H1 (cell line): ENCODE data around the gene CDKN1A. TPM values are rescaled to one million over a fixed set of nuclear protein-coding genes. Genes with fewer than 3 reads are reported as not detected.
"Not testable (repeated sequence)": the region's sequence is repeated elsewhere in the genome, so short reads cannot be mapped to it uniquely, and the experiment has no call there.

Source experiments
- CTCF ChIA-PET: fragments of 300-600 bp; sonication (Branson Sonifier 250); formaldehyde crosslinking; loops from one replicate; lab custom pipeline; 2021; ENCODE audit not compliant: partially characterized antibody; lab: Charles Lee
- POLR2A ChIA-PET: fragments of 300-600 bp; sonication (Branson Sonifier 250); formaldehyde crosslinking; loops from one replicate; lab custom pipeline; 2021; ENCODE audit warnings: inconsistent platforms; ENCODE audit not compliant: partially characterized antibody; lab: Charles Lee
- DNase-seq, 2 experiments: peaks; one replicate each; pipeline versions ENCODE4 v3.0.0 to v3.0.0-alpha.2; 2010 to 2022; ENCODE audit warnings: low spot score in 2 of 2, low read depth in 1 of 2, mixed read lengths in 1 of 2
- FAIRE-seq: peaks from 2 replicates; lab custom pipeline; 2011; peaks lifted over from hg19 to GRCh38; lab: Jason Lieb, UNC
- H2AFZ ChIP-seq: 2 replicates; pipeline ENCODE4 v1.8.1; 2012; ENCODE audit warnings: low read length, inconsistent platforms
- H2AK5ac ChIP-seq: 2 replicates; pipeline ENCODE4 v1.6.1; 2013; ENCODE audit warnings: low read depth, low read length
- H2BK120ac ChIP-seq: replicated peaks from 2 replicates; pipeline ENCODE3; 2013; ENCODE audit warnings: low read depth, low read length, inconsistent platforms
- H2BK12ac ChIP-seq: 2 replicates; pipeline ENCODE4 v1.6.1; 2013; ENCODE audit warnings: low read depth, low read length
- H2BK15ac ChIP-seq: 2 replicates; pipeline ENCODE4 v1.6.1; 2013; ENCODE audit warnings: low read length
- H2BK20ac ChIP-seq: 2 replicates; pipeline ENCODE4 v1.6.1; 2013; ENCODE audit warnings: low read length
- H2BK5ac ChIP-seq: 2 replicates; pipeline ENCODE4 v1.6.1; 2013; ENCODE audit warnings: low read depth, low read length
- H3K14ac ChIP-seq: 2 replicates; pipeline ENCODE4 v1.6.1; 2013; ENCODE audit warnings: inconsistent platforms; ENCODE audit not compliant: insufficient read length
- H3K18ac ChIP-seq: 2 replicates; pipeline ENCODE4 v1.6.1; 2013; ENCODE audit warnings: low read length; ENCODE audit errors: extremely low read depth
- H3K23ac ChIP-seq: 2 replicates; pipeline ENCODE4 v1.6.1; 2013; ENCODE audit warnings: inconsistent platforms; ENCODE audit not compliant: insufficient read length
- H3K23me2 ChIP-seq: 2 replicates; pipeline ENCODE4 v1.6.1; 2013; ENCODE audit warnings: low read depth, low read length
- H3K27ac ChIP-seq: 2 replicates; pipeline ENCODE4 v1.6.1; 2011; ENCODE audit warnings: low read depth, low read length, inconsistent platforms
- H3K27me3 ChIP-seq, 4 experiments: replicated peaks in 1 of 4; 1 replicate in 1 of 4; 2 replicates in 3 of 4; pipeline versions ENCODE4 v1.6.1 to v1.8.1; 2011 to 2013; ENCODE audit warnings: low read length in 3 of 4, mild to moderate bottlenecking in 3 of 4, inconsistent platforms in 2 of 4, mixed read lengths in 2 of 4, moderate library complexity in 1 of 4; ENCODE audit not compliant: control insufficient read depth in 3 of 4, insufficient read depth in 3 of 4; ENCODE audit errors: extremely low read depth in 1 of 4
- H3K36me3 ChIP-seq, 4 experiments: 2 replicates each; pipeline versions ENCODE4 v1.6.1 to v1.8.1; 2011 to 2013; ENCODE audit warnings: mild to moderate bottlenecking in 4 of 4, low read length in 3 of 4, moderate library complexity in 2 of 4, control low read depth in 1 of 4, inconsistent platforms in 1 of 4; ENCODE audit not compliant: insufficient read depth in 4 of 4, control insufficient read depth in 2 of 4
- H3K4ac ChIP-seq: replicated peaks from 2 replicates; pipeline ENCODE3; 2013; ENCODE audit warnings: low read length, low read depth, mixed read lengths, inconsistent platforms; ENCODE audit not compliant: insufficient read length
- H3K4me1 ChIP-seq, 4 experiments: replicated peaks in 1 of 4; 1 replicate in 1 of 4; 2 replicates in 3 of 4; pipeline versions ENCODE4 v1.6.1 to v1.8.1; 2011 to 2013; ENCODE audit warnings: low read length in 3 of 4, inconsistent platforms in 2 of 4, mixed read lengths in 1 of 4; ENCODE audit not compliant: insufficient read depth in 4 of 4, control insufficient read depth in 3 of 4
- H3K4me2 ChIP-seq, 2 experiments: 2 replicates each; pipeline versions ENCODE4 v1.6.1 to v1.8.1; 2011 to 2013; ENCODE audit warnings: low read depth in 2 of 2, low read length in 2 of 2, control low read depth in 1 of 2, inconsistent platforms in 1 of 2, mild to moderate bottlenecking in 1 of 2; ENCODE audit not compliant: insufficient read depth in 1 of 2
- H3K4me3 ChIP-seq, 4 experiments: fragments of 200-600, 300-600 bp in 1 of 4; sonication (generic), shearing (Covaris generic), sonication (Bioruptor Twin) in 1 of 4; 2 replicates each; pipeline versions ENCODE4 v1.5.1 to v1.8.1; 2011 to 2016; ENCODE audit warnings: low read length in 4 of 4, low read depth in 3 of 4, control low read depth in 2 of 4, inconsistent platforms in 2 of 4, mild to moderate bottlenecking in 2 of 4, mixed read lengths in 1 of 4, moderate library complexity in 1 of 4; ENCODE audit not compliant: insufficient read depth in 2 of 4; ENCODE audit errors: extremely low read depth in 1 of 4
- H3K56ac ChIP-seq: replicated peaks from 2 replicates; pipeline ENCODE3; 2013; ENCODE audit warnings: low read depth, mild to moderate bottlenecking, mixed read lengths, low read length, inconsistent platforms; ENCODE audit not compliant: insufficient read length
- H3K79me1 ChIP-seq: 2 replicates; pipeline ENCODE4 v1.6.1; 2013; ENCODE audit warnings: low read depth, low read length, control low read depth
- H3K79me2 ChIP-seq, 2 experiments: 2 replicates each; pipeline versions ENCODE4 v1.6.1 to v1.8.1; 2012 to 2013; ENCODE audit warnings: low read length in 2 of 2, mild to moderate bottlenecking in 2 of 2, inconsistent platforms in 1 of 2; ENCODE audit not compliant: insufficient read depth in 2 of 2, control insufficient read depth in 1 of 2
- H3K9ac ChIP-seq, 4 experiments: replicated peaks in 1 of 4; 1 replicate in 1 of 4; 2 replicates in 3 of 4; pipeline versions ENCODE4 v1.6.1 to v1.8.1; 2011 to 2013; ENCODE audit warnings: low read depth in 3 of 4, low read length in 3 of 4, control low read depth in 2 of 4, mild to moderate bottlenecking in 2 of 4, moderate library complexity in 2 of 4, inconsistent platforms in 1 of 4; ENCODE audit errors: extremely low read depth in 1 of 4
- H3K9me3 ChIP-seq, 2 experiments: 2 replicates each; pipeline versions ENCODE4 v1.6.1 to v1.8.1; 2012 to 2013; ENCODE audit warnings: mild to moderate bottlenecking in 2 of 2, moderate library complexity in 2 of 2, control low read depth in 1 of 2, inconsistent platforms in 1 of 2, low read depth in 1 of 2, low read length in 1 of 2, mixed read lengths in 1 of 2; ENCODE audit not compliant: insufficient read depth in 2 of 2
- H4K20me1 ChIP-seq, 2 experiments: replicated peaks in 1 of 2; 2 replicates each; pipeline versions ENCODE3 to v1.8.1; 2011 to 2013; ENCODE audit warnings: inconsistent platforms in 2 of 2, low read length in 2 of 2, mild to moderate bottlenecking in 1 of 2; ENCODE audit not compliant: insufficient read depth in 2 of 2, control insufficient read depth in 1 of 2
- H4K5ac ChIP-seq: 2 replicates; pipeline ENCODE4 v1.6.1; 2013; ENCODE audit warnings: low read length, low read depth, mixed read lengths, inconsistent platforms; ENCODE audit not compliant: insufficient read length
- H4K8ac ChIP-seq: 2 replicates; pipeline ENCODE4 v1.8.0; 2013; ENCODE audit warnings: mild to moderate bottlenecking, moderate library complexity, low read length, inconsistent platforms; ENCODE audit not compliant: insufficient read depth; ENCODE audit errors: extremely low read depth
- H4K91ac ChIP-seq: replicated peaks from 2 replicates; pipeline ENCODE3; 2013; ENCODE audit warnings: low read length, mixed read lengths, inconsistent platforms; ENCODE audit not compliant: insufficient read length
- WGBS, 2 experiments: shearing (Covaris generic) in 1 of 2; methylation state at CpG; one replicate each; pipeline versions ENCODE4 v1.1.6 to v1.1.7; 2013 to 2015; ENCODE audit warnings: low lambda C conversion rate in 2 of 2, mixed read lengths in 2 of 2, inconsistent platforms in 1 of 2, low coverage in 1 of 2, missing lambda C conversion rate in 1 of 2; ENCODE audit not compliant: insufficient replicate concordance in 2 of 2, insufficient coverage in 1 of 2, insufficient read length in 1 of 2; ENCODE audit errors: extremely low coverage in 1 of 2, missing lambda C conversion rate in 1 of 2; 5-methylcytosine and 5-hydroxymethylcytosine counted together
- polyA plus RNA-seq, 7 experiments: library from polyadenylated mRNA; depleted of rRNA in 3 of 7; stranded (reverse) in 5 of 7; unstranded in 2 of 7; fragments of >200 nt in 5 of 7; fragments of 200-250 nt in 2 of 7; gene quantifications; 1 replicate in 5 of 7; 2 replicates in 1 of 7; 4 replicates in 1 of 7; pipeline versions ENCODE4 v1.2.1 to v1.2.3, GENCODE V29; 2011 to 2013; ENCODE audit warnings: missing spikeins in 2 of 7, mixed read lengths in 2 of 7
- total RNA-seq: library from RNA; stranded (reverse); fragmentation: NEBNext Ultra II Directional; extraction: Animal tissue kit (Norgen Biotek cat#: 25700); gene quantifications from 2 replicates; pipeline ENCODE4 v1.2.1, GENCODE V29; 2021

CDKN1A gene
- total and polyA plus RNA-seq, 2 of the 8 experiments (the other 6 are each of a cell fraction or from before 2014, with no cell fraction given), result 15.2 to 36.0 TPM

- H2AFZ ChIP-seq, H3K4me1 ChIP-seq, H3K4ac ChIP-seq, H3K9me3 ChIP-seq, H2BK15ac ChIP-seq, H3K18ac ChIP-seq, H3K36me3 ChIP-seq, H3K23me2 ChIP-seq, H4K20me1 ChIP-seq, H2BK12ac ChIP-seq, H3K56ac ChIP-seq, H2BK5ac ChIP-seq, H3K9ac ChIP-seq, H3K79me2 ChIP-seq, H3K27me3 ChIP-seq, H4K8ac ChIP-seq, H3K4me2 ChIP-seq, H3K14ac ChIP-seq, H3K79me1 ChIP-seq, H3K23ac ChIP-seq, DNase-seq, FAIRE-seq, H2AK5ac ChIP-seq, H3K27ac ChIP-seq, H4K5ac ChIP-seq, H2BK20ac ChIP-seq, H4K91ac ChIP-seq, H3K4me3 ChIP-seq, H2BK120ac ChIP-seq: not testable (repeated sequence)
- ChIA-PET POLR2A (interaction anchor here (1.0 to 2.6 kb wide), 3 partner anchors 109 to 127 kb away, joined by 6 to 8 read pairs (median 7); no protein-coding TSS in a partner anchor), CTCF (interaction anchor here (0.6 to 5.0 kb wide), 32 partner anchors 7 to 294 kb away, joined by 3 to 35 read pairs (median 5); partner anchors contain the start of gene RAB44)
- 95% methylated on average over 4 of the region's 4 CpGs; no CpG with 5 or more reads in 1 of the 2 experiments for WGBS, 2 experiments
Observed at GRCh38 chr6:36723992-36724391, 45.5 kb downstream of the CDKN1A start.
